ENCODE measurements around the gene WDR41. TPM values are rescaled to one million over a fixed set of nuclear protein-coding genes. Genes with fewer than 3 reads are reported as not detected.
"Not testable (repeated sequence)": the region's sequence is repeated elsewhere in the genome, so short reads cannot be mapped to it uniquely, and the experiment has no call there.

Gene WDR41
- polyA plus RNA-seq, 2 of the 4 experiments (the other 2 are of a cell fraction): 62.1 to 88.5 TPM

DNA sequence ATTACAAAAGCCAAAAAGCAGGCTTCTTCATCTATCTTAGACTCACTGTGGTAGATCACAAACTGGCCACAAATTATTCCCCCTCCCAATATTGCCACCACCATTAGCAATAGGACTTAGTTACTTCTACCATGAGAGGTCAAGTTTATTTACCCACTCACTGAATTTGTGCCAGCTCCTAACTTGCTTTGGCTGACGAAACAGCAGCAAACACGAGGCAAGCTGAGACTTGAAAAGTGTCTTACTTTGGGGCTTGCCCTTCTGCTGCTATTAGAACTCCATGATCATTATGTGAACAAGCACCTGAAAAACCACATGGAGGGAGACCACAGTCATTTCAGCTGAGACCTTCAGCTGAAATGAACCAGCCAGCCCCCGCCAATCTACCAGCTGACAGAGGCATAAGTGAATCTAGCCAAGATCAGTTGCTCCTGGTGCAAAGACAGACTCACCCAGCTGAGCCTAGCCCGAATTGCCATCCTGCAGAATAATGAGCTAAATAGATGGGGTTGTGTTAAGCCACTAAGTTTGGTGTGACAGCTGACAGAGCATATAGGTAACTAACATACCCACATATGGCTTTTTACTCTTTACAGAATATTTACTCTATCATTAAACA, 5.7 kb downstream of the WDR41 start:
- ChIA-PET CTCF (interaction anchor here (1.3 kb wide), 1 partner anchor 400 kb away, joined by 3 read pairs; no protein-coding TSS in a partner anchor), POLR2A (no interaction called here)
- no peak overlapping the region for H3K27ac ChIP-seq
- no peak for ATAC-seq
- H3K4me2 ChIP-seq: no peak overlapping the region
- TF ChIP-seq PHF8 (IDR thresholded peaks at IDR 0.05; ENCODE audit: borderline replicate concordance, low read depth): no peak
- no peak for TF ChIP-seq MYC (IDR thresholded peaks at IDR 0.05; ENCODE audit: borderline replicate concordance, low read length)
- no peak for TF ChIP-seq EHMT2 (IDR thresholded peaks at IDR 0.05; ENCODE audit: low read depth)
- no peak for TF ChIP-seq KDM1A (IDR thresholded peaks at IDR 0.05; ENCODE audit: low read depth)
- no peak for TF ChIP-seq MAZ (IDR thresholded peaks at IDR 0.05; ENCODE audit: borderline replicate concordance, low read depth, low read length)
- TF ChIP-seq, protein P1, sequence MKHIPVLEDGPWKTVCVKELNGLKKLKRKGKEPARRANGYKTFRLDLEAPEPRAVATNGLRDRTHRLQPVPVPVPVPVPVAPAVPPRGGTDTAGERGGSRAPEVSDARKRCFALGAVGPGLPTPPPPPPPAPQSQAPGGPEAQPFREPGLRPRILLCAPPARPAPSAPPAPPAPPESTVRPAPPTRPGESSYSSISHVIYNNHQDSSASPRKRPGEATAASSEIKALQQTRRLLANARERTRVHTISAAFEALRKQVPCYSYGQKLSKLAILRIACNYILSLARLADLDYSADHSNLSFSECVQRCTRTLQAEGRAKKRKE (CRISPR knock-in tag; IDR thresholded peaks at IDR 0.05; ENCODE audit: low read depth): no peak
- no peak for TF ChIP-seq RNF2 (IDR thresholded peaks at IDR 0.05; ENCODE audit: borderline replicate concordance, low read depth)
- TF ChIP-seq GATA3 (IDR thresholded peaks at IDR 0.05; ENCODE audit: borderline replicate concordance): no peak
- no peak for TF ChIP-seq NFE2L2 (conservative IDR thresholded peaks at IDR 0.05; ENCODE audit: low read length)
- TF ChIP-seq CEBPB (IDR thresholded peaks at IDR 0.05): no peak
- no peak for TF ChIP-seq HES2 (IDR thresholded peaks at IDR 0.05)
- TF ChIP-seq SREBF2 (IDR thresholded peaks at IDR 0.05): no peak
- no peak for TF ChIP-seq ZC3H11A (IDR thresholded peaks at IDR 0.05)
- no peak for TF ChIP-seq RARB (CRISPR knock-in tag; IDR thresholded peaks at IDR 0.05)
- WGBS (ENCODE audit: missing lambda C conversion rate): 94% methylated on average over 3 of the region's 4 CpGs
- FAIRE-seq: no peak
- no peaks in the 10 kb centered on the region for H3K9me3 ChIP-seq
- no peak for DNase-seq (ENCODE audit: low read depth in 1 of 2, low spot score in 1 of 2)
- H3K4me1 ChIP-seq: peaks cover 11% of the 10 kb centered on the region; the same call in 2 of the 3 replicates
- H3K4me3 ChIP-seq: no peak overlapping the region

GRCh38 chr5:77483682-77484081, 8.4 kb downstream of the WDR41 start:
- no peak for TF ChIP-seq EHF (CRISPR knock-in tag; IDR thresholded peaks at IDR 0.05)
- no peak for TF ChIP-seq ZNF302 (CRISPR knock-in tag; IDR thresholded peaks at IDR 0.05)
- TF ChIP-seq TFCP2L1 (CRISPR knock-in tag; IDR thresholded peaks at IDR 0.05): no peak
- no peak for TF ChIP-seq ZSCAN20 (CRISPR knock-in tag; IDR thresholded peaks at IDR 0.05)
- TF ChIP-seq ESRRA (IDR thresholded peaks at IDR 0.05; ENCODE audit: borderline replicate concordance, low read length): no peak
- no peak for TF ChIP-seq RNF2 (IDR thresholded peaks at IDR 0.05; ENCODE audit: borderline replicate concordance, low read depth)
- no peak for TF ChIP-seq E2F6 (IDR thresholded peaks at IDR 0.05; ENCODE audit: borderline replicate concordance, low read depth)
- TF ChIP-seq MAFK (IDR thresholded peaks at IDR 0.05; ENCODE audit: partially characterized antibody): no peak
- no peak for TF ChIP-seq RARB (CRISPR knock-in tag; IDR thresholded peaks at IDR 0.05)
- TF ChIP-seq FOSL2 (IDR thresholded peaks at IDR 0.05): no peak
- TF ChIP-seq FOSL2 (CRISPR knock-in tag; IDR thresholded peaks at IDR 0.05): no peak
- no peak for TF ChIP-seq RFX5 (IDR thresholded peaks at IDR 0.05)
- POLR2A ChIA-PET: no interaction called here
- Histone ChIP-seq H3K4me3 (no peak overlapping the region), H3K9me3 (no peaks in the 10 kb centered on the region), H3K4me1 (no peaks in the 10 kb centered on the region), H3K27ac (no peak overlapping the region), H3K4me2 (no peak overlapping the region)
- ATAC-seq (no peak), DNase-seq (ENCODE audit: low read depth in 1 of 2, low spot score in 1 of 2) (no peak), FAIRE-seq (no peak)
- WGBS (ENCODE audit: missing lambda C conversion rate): 79% methylated on average over 2 of the region's 2 CpGs
- CTCF ChIA-PET: interaction anchor here (0.6 to 3.8 kb wide), 4 partner anchors 9 to 738 kb away, joined by 3 to 23 read pairs (median 5); partner anchors contain the start of gene WDR41

GRCh38 chr5:77475041-77475440, 17.1 kb downstream of the WDR41 start:
- CTCF ChIA-PET; H3K4me1 ChIP-seq; H3K4me2 ChIP-seq; H3K4me3 ChIP-seq; H3K9me3 ChIP-seq; H3K27ac ChIP-seq; FAIRE-seq; DNase-seq (ENCODE audit: low read depth in 1 of 2, low spot score in 1 of 2); ATAC-seq; POLR2A ChIA-PET: not testable (repeated sequence)
- WGBS (ENCODE audit: missing lambda C conversion rate): 97% methylated on average over 9 of the region's 11 CpGs

DNA sequence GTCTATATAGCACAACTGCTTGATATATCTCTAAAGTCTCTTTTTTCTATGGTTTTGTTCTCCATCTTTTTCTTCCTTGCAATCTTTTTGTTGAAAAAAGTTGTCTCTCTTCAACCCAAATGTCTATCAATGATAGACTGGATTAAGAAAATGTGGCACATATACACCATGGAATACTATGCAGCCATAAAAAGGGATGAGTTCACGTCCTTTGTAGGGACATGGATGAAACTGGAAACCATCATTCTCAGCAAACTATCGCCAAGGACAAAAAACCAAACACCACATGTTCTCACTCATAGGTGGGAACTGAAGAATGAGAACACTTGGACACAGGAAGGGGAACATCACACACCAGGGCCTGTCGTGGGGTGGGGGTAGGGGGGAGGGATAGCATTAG, 23.2 kb downstream of the WDR41 start:
- H3K9me3 ChIP-seq; H3K4me1 ChIP-seq; H3K4me3 ChIP-seq; CTCF ChIA-PET; ATAC-seq; H3K27ac ChIP-seq; FAIRE-seq; DNase-seq (ENCODE audit: low read depth in 1 of 2, low spot score in 1 of 2); POLR2A ChIA-PET; H3K4me2 ChIP-seq: not testable (repeated sequence)
- WGBS (ENCODE audit: missing lambda C conversion rate): 100% methylated on average over 2 of the region's 3 CpGs
